K562 (cell line): ENCODE data around the gene ISY1. TPM values are rescaled to one million over a fixed set of nuclear protein-coding genes. Genes with fewer than 3 reads are reported as not detected.

Experiments used
- GTF2A2 ChIP-seq: IDR thresholded peaks from 2 replicates; pipeline ENCODE4 v1.6.1; 2016; ENCODE audit warnings: mild to moderate bottlenecking, missing genetic modification characterization, missing compliant biosample characterization
- MXI1 ChIP-seq: IDR thresholded peaks from 2 replicates; pipeline ENCODE4 v1.6.1; 2011; ENCODE audit warnings: low read depth, mild to moderate bottlenecking, improper control_type of control experiment, low read length
- RFX7 ChIP-seq: fragments of 250-450 bp; sonication (Bioruptor Pico); IDR thresholded peaks from 2 replicates; pipeline ENCODE4 v1.5.1; 2021; ENCODE audit warnings: mild to moderate bottlenecking
- ZKSCAN3 ChIP-seq: fragments of 250-450 bp; sonication (Bioruptor Pico); IDR thresholded peaks from 2 replicates; pipeline ENCODE4 v1.4.0; 2020
- polyA plus RNA-seq, 8 experiments: library from polyadenylated mRNA; depleted of rRNA in 4 of 8; stranded (reverse) in 5 of 8; unstranded in 3 of 8; fragments of >200 nt; fragmentation: Nextera tagmentation in 2 of 8; fragmentation: Illumina TruSeq in 1 of 8; extraction: Ambion mirVana in 2 of 8; extraction: Trizol in 1 of 8; gene quantifications; 2 replicates each; pipeline versions ENCODE4 v1.2.1 to v1.2.3, GENCODE V29; 2011 to 2014; ENCODE audit warnings: inconsistent platforms in 1 of 8, missing spikeins in 1 of 8
- total RNA-seq, 7 experiments: library from RNA; depleted of rRNA in 6 of 7; stranded (reverse); fragments of >200 nt in 6 of 7; fragmentation: Illumina TruSeq in 2 of 7; extraction: Trizol in 2 of 7; gene quantifications; 2 replicates each; pipeline versions ENCODE4 v1.2.1 to v1.2.3, GENCODE V29; 2011 to 2021; ENCODE audit warnings: low replicate concordance in 1 of 7
- TF ChIP-seq, protein P1 (sequence below), 2 experiments: fragments of 450-650 bp; formaldehyde crosslinking in 1 of 2; IDR thresholded peaks; 2 replicates each; pipeline versions ENCODE4 v1.4.0 to v1.6.1; 2014 to 2020; ENCODE audit warnings: mild to moderate bottlenecking in 2 of 2, borderline replicate concordance in 1 of 2, low read depth in 1 of 2
- TF ChIP-seq, protein P2 (sequence below): fragments of 250-450 bp; sonication (Bioruptor Pico); IDR thresholded peaks from 2 replicates; pipeline ENCODE4 v1.8.0; 2022; ENCODE audit warnings: moderate library complexity, mild to moderate bottlenecking, inconsistent platforms
- TF ChIP-seq, protein P3 (sequence below): fragments of 450-650 bp; IDR thresholded peaks from 2 replicates; pipeline ENCODE4 v1.6.1; 2017; ENCODE audit warnings: antibody characterized with exemption, mild to moderate bottlenecking
- TF ChIP-seq, protein P4 (sequence below), 2 experiments: IDR thresholded peaks; 2 replicates each; pipeline ENCODE4 v1.6.1; 2011; ENCODE audit warnings: borderline replicate concordance in 1 of 2, control low read depth in 1 of 2, low read depth in 1 of 2, low read length in 1 of 2, mild to moderate bottlenecking in 1 of 2, mixed read lengths in 1 of 2, moderate library complexity in 1 of 2; ENCODE audit not compliant: insufficient read depth in 1 of 2, insufficient read length in 1 of 2, poor library complexity in 1 of 2, severe bottlenecking in 1 of 2; ENCODE audit errors: extremely low read depth in 1 of 2

Gene ISY1
- total and polyA plus RNA-seq, 9 of the 15 experiments (the other 6 are each of a cell fraction or from before 2014, with no cell fraction given): 23.5 to 50.0 (median 32.9) TPM

DNA sequence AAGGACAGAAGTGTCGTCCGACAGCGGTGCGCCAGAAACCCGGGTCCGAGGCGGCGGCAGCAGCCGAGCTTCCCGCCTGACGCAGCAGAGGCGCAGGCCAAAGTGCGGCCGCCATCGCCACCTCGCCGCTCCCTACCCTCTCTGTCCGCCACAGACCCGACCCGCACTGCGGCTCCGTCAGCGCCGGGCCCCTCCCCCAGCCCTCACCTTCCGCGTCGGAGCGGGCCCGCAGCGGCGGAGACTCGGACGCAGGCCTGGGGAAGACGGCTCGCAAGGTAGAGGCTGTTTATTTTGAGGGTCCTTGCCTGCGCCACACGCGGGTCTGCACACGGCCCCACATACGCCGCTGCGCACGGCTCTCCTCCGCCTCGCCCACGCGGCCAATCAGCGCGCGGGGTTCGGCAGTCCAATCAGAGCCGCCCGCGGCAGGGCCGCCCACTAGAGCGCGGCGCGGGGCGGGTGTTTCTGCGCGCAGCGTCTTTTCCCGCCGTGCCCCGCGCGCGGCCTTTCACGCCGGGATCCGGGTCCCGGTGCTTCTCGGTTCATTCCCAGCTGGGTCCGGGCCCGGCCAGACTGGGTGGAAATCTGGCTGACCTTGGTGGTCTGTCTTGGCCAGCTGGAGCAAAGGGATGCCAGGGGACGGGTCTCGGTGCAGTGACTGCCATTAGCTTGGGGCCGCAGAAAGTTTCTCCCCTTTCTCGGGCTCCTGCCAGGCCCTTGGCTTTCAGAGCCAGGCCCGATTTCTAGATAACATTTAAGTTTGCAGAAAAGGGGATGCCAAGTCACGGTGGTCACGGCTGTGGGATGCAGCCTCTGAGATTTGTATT, 22.9 kb upstream of the ISY1 start, which contains the start of gene CNBP (continued):
- TF ChIP-seq, protein P1, sequence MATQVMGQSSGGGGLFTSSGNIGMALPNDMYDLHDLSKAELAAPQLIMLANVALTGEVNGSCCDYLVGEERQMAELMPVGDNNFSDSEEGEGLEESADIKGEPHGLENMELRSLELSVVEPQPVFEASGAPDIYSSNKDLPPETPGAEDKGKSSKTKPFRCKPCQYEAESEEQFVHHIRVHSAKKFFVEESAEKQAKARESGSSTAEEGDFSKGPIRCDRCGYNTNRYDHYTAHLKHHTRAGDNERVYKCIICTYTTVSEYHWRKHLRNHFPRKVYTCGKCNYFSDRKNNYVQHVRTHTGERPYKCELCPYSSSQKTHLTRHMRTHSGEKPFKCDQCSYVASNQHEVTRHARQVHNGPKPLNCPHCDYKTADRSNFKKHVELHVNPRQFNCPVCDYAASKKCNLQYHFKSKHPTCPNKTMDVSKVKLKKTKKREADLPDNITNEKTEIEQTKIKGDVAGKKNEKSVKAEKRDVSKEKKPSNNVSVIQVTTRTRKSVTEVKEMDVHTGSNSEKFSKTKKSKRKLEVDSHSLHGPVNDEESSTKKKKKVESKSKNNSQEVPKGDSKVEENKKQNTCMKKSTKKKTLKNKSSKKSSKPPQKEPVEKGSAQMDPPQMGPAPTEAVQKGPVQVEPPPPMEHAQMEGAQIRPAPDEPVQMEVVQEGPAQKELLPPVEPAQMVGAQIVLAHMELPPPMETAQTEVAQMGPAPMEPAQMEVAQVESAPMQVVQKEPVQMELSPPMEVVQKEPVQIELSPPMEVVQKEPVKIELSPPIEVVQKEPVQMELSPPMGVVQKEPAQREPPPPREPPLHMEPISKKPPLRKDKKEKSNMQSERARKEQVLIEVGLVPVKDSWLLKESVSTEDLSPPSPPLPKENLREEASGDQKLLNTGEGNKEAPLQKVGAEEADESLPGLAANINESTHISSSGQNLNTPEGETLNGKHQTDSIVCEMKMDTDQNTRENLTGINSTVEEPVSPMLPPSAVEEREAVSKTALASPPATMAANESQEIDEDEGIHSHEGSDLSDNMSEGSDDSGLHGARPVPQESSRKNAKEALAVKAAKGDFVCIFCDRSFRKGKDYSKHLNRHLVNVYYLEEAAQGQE (IDR thresholded peaks at IDR 0.05; ENCODE audit: borderline replicate concordance): no peak; the same call in 1 of the 2 replicates
- TF ChIP-seq, protein P1 (CRISPR knock-in tag; IDR thresholded peaks at IDR 0.05; ENCODE audit: low read depth): no peak
- TF ChIP-seq RFX7 (CRISPR knock-in tag) (no peak), MXI1 (no peak), GTF2A2 (tag) (no peak), ZKSCAN3 (CRISPR knock-in tag) (no peak)
- TF ChIP-seq, protein P2, sequence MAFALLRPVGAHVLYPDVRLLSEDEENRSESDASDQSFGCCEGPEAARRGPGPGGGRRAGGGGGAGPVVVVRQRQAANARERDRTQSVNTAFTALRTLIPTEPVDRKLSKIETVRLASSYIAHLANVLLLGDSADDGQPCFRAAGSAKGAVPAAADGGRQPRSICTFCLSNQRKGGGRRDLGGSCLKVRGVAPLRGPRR (CRISPR knock-in tag): no peak
- TF ChIP-seq, protein P3, sequence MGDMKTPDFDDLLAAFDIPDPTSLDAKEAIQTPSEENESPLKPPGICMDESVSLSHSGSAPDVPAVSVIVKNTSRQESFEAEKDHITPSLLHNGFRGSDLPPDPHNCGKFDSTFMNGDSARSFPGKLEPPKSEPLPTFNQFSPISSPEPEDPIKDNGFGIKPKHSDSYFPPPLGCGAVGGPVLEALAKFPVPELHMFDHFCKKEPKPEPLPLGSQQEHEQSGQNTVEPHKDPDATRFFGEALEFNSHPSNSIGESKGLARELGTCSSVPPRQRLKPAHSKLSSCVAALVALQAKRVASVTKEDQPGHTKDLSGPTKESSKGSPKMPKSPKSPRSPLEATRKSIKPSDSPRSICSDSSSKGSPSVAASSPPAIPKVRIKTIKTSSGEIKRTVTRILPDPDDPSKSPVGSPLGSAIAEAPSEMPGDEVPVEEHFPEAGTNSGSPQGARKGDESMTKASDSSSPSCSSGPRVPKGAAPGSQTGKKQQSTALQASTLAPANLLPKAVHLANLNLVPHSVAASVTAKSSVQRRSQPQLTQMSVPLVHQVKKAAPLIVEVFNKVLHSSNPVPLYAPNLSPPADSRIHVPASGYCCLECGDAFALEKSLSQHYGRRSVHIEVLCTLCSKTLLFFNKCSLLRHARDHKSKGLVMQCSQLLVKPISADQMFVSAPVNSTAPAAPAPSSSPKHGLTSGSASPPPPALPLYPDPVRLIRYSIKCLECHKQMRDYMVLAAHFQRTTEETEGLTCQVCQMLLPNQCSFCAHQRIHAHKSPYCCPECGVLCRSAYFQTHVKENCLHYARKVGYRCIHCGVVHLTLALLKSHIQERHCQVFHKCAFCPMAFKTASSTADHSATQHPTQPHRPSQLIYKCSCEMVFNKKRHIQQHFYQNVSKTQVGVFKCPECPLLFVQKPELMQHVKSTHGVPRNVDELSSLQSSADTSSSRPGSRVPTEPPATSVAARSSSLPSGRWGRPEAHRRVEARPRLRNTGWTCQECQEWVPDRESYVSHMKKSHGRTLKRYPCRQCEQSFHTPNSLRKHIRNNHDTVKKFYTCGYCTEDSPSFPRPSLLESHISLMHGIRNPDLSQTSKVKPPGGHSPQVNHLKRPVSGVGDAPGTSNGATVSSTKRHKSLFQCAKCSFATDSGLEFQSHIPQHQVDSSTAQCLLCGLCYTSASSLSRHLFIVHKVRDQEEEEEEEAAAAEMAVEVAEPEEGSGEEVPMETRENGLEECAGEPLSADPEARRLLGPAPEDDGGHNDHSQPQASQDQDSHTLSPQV: no peak; the same call in 1 of the 2 replicates
- TF ChIP-seq, protein P4, sequence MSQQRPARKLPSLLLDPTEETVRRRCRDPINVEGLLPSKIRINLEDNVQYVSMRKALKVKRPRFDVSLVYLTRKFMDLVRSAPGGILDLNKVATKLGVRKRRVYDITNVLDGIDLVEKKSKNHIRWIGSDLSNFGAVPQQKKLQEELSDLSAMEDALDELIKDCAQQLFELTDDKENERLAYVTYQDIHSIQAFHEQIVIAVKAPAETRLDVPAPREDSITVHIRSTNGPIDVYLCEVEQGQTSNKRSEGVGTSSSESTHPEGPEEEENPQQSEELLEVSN (IDR thresholded peaks at IDR 0.05; ENCODE audit: borderline replicate concordance in 1 of 2, extremely low read depth in 1 of 2, insufficient read depth in 1 of 2, insufficient read length in 1 of 2, low read depth in 1 of 2, low read length in 1 of 2, poor library complexity in 1 of 2, severe bottlenecking in 1 of 2): no peak
